ENCODE results near the gene ACP1.
A peak's percentile ranks its signal among the peaks of the same experiment; 100 is the strongest.

DNA sequence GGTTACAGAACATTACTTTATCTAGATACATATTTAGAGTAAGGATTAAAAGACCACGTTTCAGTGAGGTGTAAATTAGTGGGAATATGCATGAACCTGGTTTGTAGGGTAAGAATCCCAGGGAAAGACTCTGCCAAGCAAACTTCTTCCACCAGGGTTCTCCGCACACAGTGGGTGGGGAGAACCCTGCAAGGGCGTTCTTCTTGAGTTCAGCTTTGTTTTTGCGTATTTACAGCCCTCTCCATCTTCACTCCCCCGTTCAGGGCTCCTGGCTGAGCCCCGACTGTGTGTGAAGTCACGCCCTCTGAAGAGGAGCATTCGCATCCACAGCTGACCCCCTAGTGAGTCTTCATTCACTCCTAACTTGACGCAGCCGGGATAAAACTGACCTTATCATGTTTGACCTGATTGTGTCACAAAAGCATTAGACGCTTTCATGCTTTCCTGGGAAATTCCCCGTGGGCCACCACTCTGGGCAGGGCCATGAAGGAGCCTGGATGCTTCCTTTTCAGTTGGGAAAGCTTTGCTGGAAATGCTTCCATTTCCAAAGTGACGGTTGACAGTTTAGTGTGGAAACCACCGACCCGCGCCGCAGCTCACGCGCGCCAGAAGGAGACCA lies 22.1 kb downstream of the ACP1 start:
- TF ChIP-seq, protein P1, sequence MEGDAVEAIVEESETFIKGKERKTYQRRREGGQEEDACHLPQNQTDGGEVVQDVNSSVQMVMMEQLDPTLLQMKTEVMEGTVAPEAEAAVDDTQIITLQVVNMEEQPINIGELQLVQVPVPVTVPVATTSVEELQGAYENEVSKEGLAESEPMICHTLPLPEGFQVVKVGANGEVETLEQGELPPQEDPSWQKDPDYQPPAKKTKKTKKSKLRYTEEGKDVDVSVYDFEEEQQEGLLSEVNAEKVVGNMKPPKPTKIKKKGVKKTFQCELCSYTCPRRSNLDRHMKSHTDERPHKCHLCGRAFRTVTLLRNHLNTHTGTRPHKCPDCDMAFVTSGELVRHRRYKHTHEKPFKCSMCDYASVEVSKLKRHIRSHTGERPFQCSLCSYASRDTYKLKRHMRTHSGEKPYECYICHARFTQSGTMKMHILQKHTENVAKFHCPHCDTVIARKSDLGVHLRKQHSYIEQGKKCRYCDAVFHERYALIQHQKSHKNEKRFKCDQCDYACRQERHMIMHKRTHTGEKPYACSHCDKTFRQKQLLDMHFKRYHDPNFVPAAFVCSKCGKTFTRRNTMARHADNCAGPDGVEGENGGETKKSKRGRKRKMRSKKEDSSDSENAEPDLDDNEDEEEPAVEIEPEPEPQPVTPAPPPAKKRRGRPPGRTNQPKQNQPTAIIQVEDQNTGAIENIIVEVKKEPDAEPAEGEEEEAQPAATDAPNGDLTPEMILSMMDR (IDR thresholded peaks at IDR 0.05) = no peak
- TF ChIP-seq POLR2A (IDR thresholded peaks at IDR 0.05) = peak in 2 of 3 donors; percentile 66 to 71

All from body of pancreas (tissue), 4 donors.